CD8-positive, alpha-beta memory T cell (primary cell): ENCODE data around the gene ABHD12B. TPM values are rescaled to one million over a fixed set of nuclear protein-coding genes. Genes with fewer than 3 reads are reported as not detected.

Experiments used
- CTCF ChIA-PET: fragments of 350-600 bp; sonication (Branson Sonifier 250); formaldehyde crosslinking; loops from one replicate; lab custom pipeline; 2021; ENCODE audit warnings: antibody characterized with exemption; lab: Charles Lee
- POLR2A ChIA-PET: fragments of 350-600 bp; sonication (Branson Sonifier 250); formaldehyde crosslinking; loops from one replicate; lab custom pipeline; 2021; ENCODE audit warnings: antibody characterized with exemption; lab: Charles Lee
- DNase-seq, 5 donors: peaks; one replicate each; pipeline versions ENCODE4 v3.0.0 to v3.0.0-alpha.2; 2020 to 2022; ENCODE audit warnings: mixed read lengths in 1 of 5
- H3K27ac ChIP-seq: one replicate; pipeline ENCODE4 v1.7.0; 2013; ENCODE audit warnings: low read depth, mild to moderate bottlenecking, low read length, moderate library complexity
- H3K27me3 ChIP-seq: 2 replicates; pipeline ENCODE4 v1.7.0; 2013; ENCODE audit warnings: low read length, mild to moderate bottlenecking; ENCODE audit not compliant: insufficient read depth, poor library complexity, severe bottlenecking
- H3K36me3 ChIP-seq: 2 replicates; pipeline ENCODE4 v1.7.0; 2013; ENCODE audit warnings: mild to moderate bottlenecking, low read length, moderate library complexity; ENCODE audit not compliant: insufficient read depth
- H3K4me1 ChIP-seq: 2 replicates; pipeline ENCODE4 v1.7.0; 2013; ENCODE audit warnings: mild to moderate bottlenecking, low read length, moderate library complexity; ENCODE audit not compliant: insufficient read depth
- H3K4me3 ChIP-seq: 2 replicates; pipeline ENCODE4 v1.7.0; 2013; ENCODE audit warnings: mild to moderate bottlenecking, low read length
- H3K9me3 ChIP-seq: 2 replicates; pipeline ENCODE4 v1.7.0; 2013; ENCODE audit warnings: mild to moderate bottlenecking, low read length
- H3K27ac Mint-ChIP-seq, 8 donors: one replicate each; pipeline ENCODE4 v1.8.0; 2020 to 2021; ENCODE audit warnings: mixed read lengths in 8 of 8, mild to moderate bottlenecking in 6 of 8, inconsistent platforms in 3 of 8, moderate library complexity in 3 of 8
- H3K27me3 Mint-ChIP-seq, 2 donors: one replicate each; pipeline ENCODE4 v1.8.0; 2020 to 2021; ENCODE audit warnings: mixed read lengths in 2 of 2, mild to moderate bottlenecking in 1 of 2, moderate library complexity in 1 of 2
- H3K36me3 Mint-ChIP-seq, 3 donors: one replicate each; pipeline ENCODE4 v1.8.0; 2020 to 2021; ENCODE audit warnings: mixed read lengths in 3 of 3, inconsistent platforms in 1 of 3, mild to moderate bottlenecking in 1 of 3
- H3K4me1 Mint-ChIP-seq, 3 donors: one replicate each; pipeline ENCODE4 v1.8.0; 2020 to 2021; ENCODE audit warnings: mixed read lengths in 3 of 3, inconsistent platforms in 1 of 3, mild to moderate bottlenecking in 1 of 3
- H3K4me3 Mint-ChIP-seq, 7 donors: one replicate each; pipeline ENCODE4 v1.8.0; 2020 to 2021; ENCODE audit warnings: mixed read lengths in 7 of 7, mild to moderate bottlenecking in 6 of 7, moderate library complexity in 4 of 7, inconsistent platforms in 2 of 7
- H3K9me3 Mint-ChIP-seq, 5 donors: one replicate each; pipeline ENCODE4 v1.8.0; 2020 to 2022; ENCODE audit warnings: mixed read lengths in 5 of 5, mild to moderate bottlenecking in 3 of 5, moderate library complexity in 2 of 5, inconsistent platforms in 1 of 5
- polyA plus RNA-seq: library from polyadenylated mRNA; unstranded; fragments of 300-500 nt; fragmentation: Illumina TruSeq; gene quantifications from one replicate; pipeline ENCODE4 v1.2.3, GENCODE V29; 2021
- total RNA-seq, 2 experiments: library from RNA; stranded (reverse); gene quantifications; one replicate each; pipeline ENCODE4 v1.2.3, GENCODE V29; 2021

Gene ABHD12B
- total and polyA plus RNA-seq, 3 experiments from 2014 or later = not detected

- peak overlapping the region; percentile 57 for H3K4me3 ChIP-seq
- no peaks in the 10 kb centered on the region for H3K27me3 ChIP-seq
- Mint-ChIP-seq H3K27me3 (no peaks in the 10 kb centered on the region), H3K36me3 (peaks cover 0 to 31% (median 0%) of the 10 kb centered on the region in 3 donors), H3K27ac (peak overlapping the region; percentile 87 to 99 (median 93)), H3K4me3 (peak overlapping the region; percentile 91 to 99 (median 95)), H3K9me3 (peaks cover 0 to 2% (median 0%) of the 10 kb centered on the region in 5 donors), H3K4me1 (peaks cover 56 to 73% (median 73%) of the 10 kb centered on the region in 3 donors)
- H3K27ac ChIP-seq = peak overlapping the region; percentile 45
- CTCF ChIA-PET = interaction anchor here (1.0 to 6.6 kb wide), 10 partner anchors 10 to 286 kb away, joined by 3 to 49 read pairs (median 4); no protein-coding TSS in a partner anchor
- no peaks in the 10 kb centered on the region for H3K36me3 ChIP-seq
- no peak for DNase-seq
- POLR2A ChIA-PET = interaction anchor here (1.2 to 4.0 kb wide), 5 partner anchors 7 to 52 kb away, joined by 4 to 38 read pairs (median 5); no protein-coding TSS in a partner anchor
- H3K9me3 ChIP-seq = no peaks in the 10 kb centered on the region
- H3K4me1 ChIP-seq = peaks cover 62% of the 10 kb centered on the region
These were observed 42.9 kb upstream of the ABHD12B start for GRCh38 chr14:50828721-50829488.

- H3K4me3 Mint-ChIP-seq = peak overlapping the region; percentile 91 to 99 (median 95)
- H3K4me1 Mint-ChIP-seq = peaks cover 51 to 71% (median 71%) of the 10 kb centered on the region in 3 donors
These were observed 42.3 kb upstream of the ABHD12B start for GRCh38 chr14:50829489-50830043.

DNA sequence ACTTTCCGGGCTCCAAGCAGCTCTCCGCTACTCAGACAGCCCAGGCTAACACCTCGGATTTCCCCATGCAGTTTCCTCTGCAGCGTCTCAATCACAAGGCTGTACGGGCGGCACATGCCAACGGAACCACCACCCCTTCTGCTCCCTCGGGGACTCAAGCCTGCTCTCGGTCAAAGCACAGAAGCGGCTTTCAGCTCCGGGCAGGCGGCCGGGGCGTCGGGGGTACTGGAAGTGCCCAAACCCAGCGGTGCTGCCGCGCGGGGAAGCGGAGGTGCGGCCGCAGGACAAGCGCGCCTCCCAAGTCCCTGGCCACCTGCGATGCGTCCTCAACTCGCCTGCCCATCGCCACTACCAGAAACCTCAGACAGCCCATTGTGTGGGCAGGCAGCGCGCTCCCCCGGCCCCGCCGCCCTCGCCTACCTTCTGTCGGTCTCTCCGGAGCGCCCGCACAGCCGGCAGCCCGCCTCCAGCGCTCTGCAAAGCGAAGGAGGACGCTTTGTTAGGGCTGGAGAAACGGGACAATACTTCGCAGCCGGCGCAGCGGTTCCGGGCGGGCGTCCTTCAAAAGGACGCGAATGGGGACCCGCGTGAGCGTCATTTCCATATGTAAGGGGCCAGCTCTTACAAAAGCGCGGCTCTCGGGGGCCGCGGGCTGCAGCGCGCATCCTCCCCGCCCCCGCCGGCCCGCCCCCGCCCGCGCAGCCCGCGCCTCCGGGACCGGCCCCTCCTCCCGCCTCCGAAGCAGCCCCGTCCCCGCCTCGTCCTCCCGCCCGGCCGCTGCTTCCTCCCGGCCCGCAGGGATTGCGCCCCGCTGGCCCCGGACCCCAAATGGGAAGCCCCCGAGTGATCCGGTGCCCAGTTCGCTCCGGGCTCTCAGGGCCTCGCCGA is 41.6 kb upstream of the ABHD12B start:
- H3K9me3 ChIP-seq = no peaks in the 10 kb centered on the region
- H3K4me3 Mint-ChIP-seq = peak overlapping the region; percentile 91 to 99 (median 95)
- ChIA-PET POLR2A (interaction anchor here (0.5 to 4.0 kb wide), 12 partner anchors 8 to 1722 kb away, joined by 3 to 38 read pairs (median 4); partner anchors contain the start of genes GPR137C and TXNDC16), CTCF (interaction anchor here (1.0 to 6.6 kb wide), 9 partner anchors 9 to 52 kb away, joined by 3 to 49 read pairs (median 4); no protein-coding TSS in a partner anchor)
- H3K36me3 ChIP-seq = no peaks in the 10 kb centered on the region
- H3K36me3 Mint-ChIP-seq = peaks cover 0 to 31% (median 0%) of the 10 kb centered on the region in 3 donors
- no peaks in the 10 kb centered on the region for H3K27me3 Mint-ChIP-seq
- peaks cover 62% of the 10 kb centered on the region for H3K4me1 ChIP-seq
- peaks cover 0 to 2% (median 0%) of the 10 kb centered on the region in 5 donors for H3K9me3 Mint-ChIP-seq
- H3K4me1 Mint-ChIP-seq = peaks cover 50 to 71% (median 71%) of the 10 kb centered on the region in 3 donors
- H3K4me3 ChIP-seq = peak overlapping the region; percentile 57
- H3K27ac Mint-ChIP-seq = peak overlapping the region; percentile 87 to 99 (median 93)
- no peaks in the 10 kb centered on the region for H3K27me3 ChIP-seq
- DNase-seq = peak; percentile 55 to 78 (median 70)
- peak overlapping the region; percentile 45 for H3K27ac ChIP-seq

More at GRCh38 chr14:50829489-50830043, 42.3 kb upstream of the ABHD12B start:
- peak overlapping the region; percentile 87 to 99 (median 93) for H3K27ac Mint-ChIP-seq
- H3K27me3 Mint-ChIP-seq = no peaks in the 10 kb centered on the region
- H3K4me3 ChIP-seq = peak overlapping the region; percentile 57
- DNase-seq = no peak
- peaks cover 62% of the 10 kb centered on the region for H3K4me1 ChIP-seq
- peaks cover 0 to 2% (median 0%) of the 10 kb centered on the region in 5 donors for H3K9me3 Mint-ChIP-seq
- H3K9me3 ChIP-seq = no peaks in the 10 kb centered on the region
- H3K36me3 Mint-ChIP-seq = peaks cover 0 to 31% (median 0%) of the 10 kb centered on the region in 3 donors
- no peaks in the 10 kb centered on the region for H3K27me3 ChIP-seq
- POLR2A ChIA-PET = interaction anchor here (0.5 to 4.0 kb wide), 8 partner anchors 8 to 1723 kb away, joined by 3 to 38 read pairs (median 4); partner anchors contain the start of genes GPR137C and TXNDC16
- CTCF ChIA-PET = interaction anchor here (1.0 to 6.6 kb wide), 9 partner anchors 8 to 51 kb away, joined by 3 to 49 read pairs (median 4); no protein-coding TSS in a partner anchor
- H3K36me3 ChIP-seq = no peaks in the 10 kb centered on the region
- H3K27ac ChIP-seq = peak overlapping the region; percentile 45

- no peaks in the 10 kb centered on the region for H3K27me3 Mint-ChIP-seq
- peaks cover 49 to 70% (median 65%) of the 10 kb centered on the region in 3 donors for H3K4me1 Mint-ChIP-seq
- Histone ChIP-seq H3K36me3 (no peaks in the 10 kb centered on the region), H3K4me1 (peaks cover 58% of the 10 kb centered on the region), H3K9me3 (no peaks in the 10 kb centered on the region), H3K4me3 (peak within 1 kb of the TSS; percentile 69), H3K27ac (peak within 1 kb of the TSS; percentile 76), H3K27me3 (no peaks in the 10 kb centered on the region)
- H3K36me3 Mint-ChIP-seq = peaks cover 0 to 31% (median 0%) of the 10 kb centered on the region in 3 donors
- POLR2A ChIA-PET = interaction anchor here (0.6 to 4.0 kb wide), 8 partner anchors 9 to 53 kb away, joined by 3 to 38 read pairs (median 4); no protein-coding TSS in a partner anchor
- peak; percentile 65 to 82 (median 72) for DNase-seq
- H3K4me3 Mint-ChIP-seq = peak within 1 kb of the TSS; percentile 94 to 99 (median 97)
- CTCF ChIA-PET = interaction anchor here (1.4 to 6.6 kb wide), 6 partner anchors 10 to 54 kb away, joined by 4 to 49 read pairs (median 10); no protein-coding TSS in a partner anchor
- peak within 1 kb of the TSS; percentile 92 to 99 (median 97) for H3K27ac Mint-ChIP-seq
- peaks cover 0 to 2% (median 0%) of the 10 kb centered on the region in 5 donors for H3K9me3 Mint-ChIP-seq
These were observed 40.7 kb upstream of the ABHD12B start, which contains the start of gene NIN for GRCh38 chr14:50830932-50831725. NIN (minus strand) TSS chr14:50831162; CDS start chr14:50822056, 9,106 bp downstream.

DNA sequence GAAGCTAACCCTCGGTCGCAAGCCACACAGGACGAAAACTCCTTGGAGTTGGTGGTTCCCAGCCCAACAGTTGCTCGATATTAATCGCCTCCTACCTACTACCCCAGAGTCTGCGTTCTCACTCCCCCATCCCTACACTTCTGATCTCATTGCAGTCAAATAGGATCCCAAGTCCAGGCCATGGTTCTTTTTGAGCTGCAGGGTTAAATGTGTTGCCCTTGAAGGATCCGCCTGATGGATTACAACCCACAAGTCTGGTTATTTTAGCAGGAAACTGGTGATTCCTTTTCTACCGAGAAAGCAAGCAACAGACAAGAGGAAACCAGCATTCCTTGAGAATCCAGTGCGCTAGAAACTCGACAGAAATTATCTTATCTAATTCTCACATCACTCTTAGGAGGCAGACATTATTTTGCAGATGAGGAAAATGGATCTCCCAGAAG is 40.1 kb upstream of the ABHD12B start:
- H3K27me3 Mint-ChIP-seq = no peaks in the 10 kb centered on the region
- H3K4me1 Mint-ChIP-seq = peaks cover 43 to 64% (median 59%) of the 10 kb centered on the region in 3 donors
- no peaks in the 10 kb centered on the region for H3K27me3 ChIP-seq
- peaks cover 52% of the 10 kb centered on the region for H3K4me1 ChIP-seq
- CTCF ChIA-PET = interaction anchor here (1.4 to 6.6 kb wide), 6 partner anchors 10 to 54 kb away, joined by 4 to 49 read pairs (median 10); no protein-coding TSS in a partner anchor
- H3K4me3 ChIP-seq = peak overlapping the region; percentile 69
- no peaks in the 10 kb centered on the region for H3K36me3 ChIP-seq
- H3K27ac ChIP-seq = peak overlapping the region; percentile 76
- peak overlapping the region; percentile 92 to 98 (median 97) for H3K27ac Mint-ChIP-seq
- H3K9me3 Mint-ChIP-seq = peaks cover 0 to 2% (median 0%) of the 10 kb centered on the region in 5 donors
- peak overlapping the region; percentile 93 to 98 (median 97) for H3K4me3 Mint-ChIP-seq
- POLR2A ChIA-PET = interaction anchor here (1.2 to 4.0 kb wide), 5 partner anchors 10 to 47 kb away, joined by 4 to 38 read pairs (median 5); no protein-coding TSS in a partner anchor
- H3K36me3 Mint-ChIP-seq = peaks cover 0 to 25% (median 0%) of the 10 kb centered on the region in 3 donors
- no peak for DNase-seq
- H3K9me3 ChIP-seq = no peaks in the 10 kb centered on the region

DNA sequence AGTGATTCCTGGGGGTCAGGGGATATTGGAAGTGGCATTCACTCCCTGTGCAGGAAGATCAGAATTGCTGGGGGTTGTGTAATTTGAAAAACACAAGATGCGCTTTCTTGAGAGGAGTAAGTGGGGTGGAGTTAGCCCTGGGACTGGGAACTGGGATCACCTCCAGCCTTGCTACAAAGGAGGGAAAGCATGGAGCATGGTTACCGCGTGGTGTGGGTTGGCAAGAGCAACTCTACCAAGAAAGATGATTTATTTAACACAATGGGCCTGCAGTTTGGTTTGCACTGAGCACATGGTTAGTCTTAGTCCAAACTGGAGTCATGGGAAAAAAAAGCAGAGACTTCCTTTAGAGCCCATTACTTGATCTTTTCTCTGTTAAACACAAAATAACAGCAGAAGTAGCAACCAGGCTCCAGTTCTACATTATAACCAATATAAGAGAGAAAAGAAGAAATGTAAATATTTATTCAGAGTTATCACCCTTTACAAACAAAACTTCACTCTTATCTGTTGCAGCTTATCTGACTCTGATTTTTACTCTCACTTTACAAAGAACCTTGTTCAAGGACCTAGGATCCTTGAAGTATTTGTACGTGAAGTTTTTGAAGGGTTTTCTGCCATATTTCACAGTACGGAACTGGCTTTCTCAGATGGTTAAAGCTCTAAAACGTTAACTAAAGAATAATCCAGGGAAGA is 38.8 kb upstream of the ABHD12B start:
- Histone ChIP-seq H3K4me3 (no peak overlapping the region), H3K27ac (no peak overlapping the region), H3K4me1 (peaks cover 42% of the 10 kb centered on the region), H3K9me3 (no peaks in the 10 kb centered on the region), H3K27me3 (no peaks in the 10 kb centered on the region), H3K36me3 (no peaks in the 10 kb centered on the region)
- DNase-seq = no peak
- Mint-ChIP-seq H3K36me3 (peaks cover 0 to 19% (median 6%) of the 10 kb centered on the region in 3 donors), H3K27me3 (peaks cover 0 to 2% of the 10 kb centered on the region in 2 donors), H3K27ac (peak overlapping the region in 1 of 8 donors; percentile 29), H3K9me3 (peaks cover 0 to 2% (median 0%) of the 10 kb centered on the region in 5 donors), H3K4me3 (peak overlapping the region in 6 of 7 donors; percentile 25 to 98 (median 80)), H3K4me1 (peaks cover 36 to 53% (median 48%) of the 10 kb centered on the region in 3 donors)
- ChIA-PET POLR2A (interaction anchor here (0.6 kb wide), 1 partner anchor 22 kb away, joined by 3 read pairs; no protein-coding TSS in a partner anchor), CTCF (interaction anchor here (0.6 to 1.8 kb wide), 3 partner anchors 11 to 56 kb away, joined by 3 to 7 read pairs (median 4); no protein-coding TSS in a partner anchor)
